Gastroesophageal sphincter (tissue), 3 donors: ENCODE measurements around the gene FBXW8.

ENCODE experiments used
- CTCF ChIP-seq, 4 experiments: fragments of 200-600 bp in 2 of 4; fragments of 450-650 bp in 2 of 4; sonication (generic) in 1 of 4; IDR thresholded peaks; one replicate each; pipeline ENCODE4 v1.5.1; 2017 to 2019; ENCODE audit warnings: antibody characterized with exemption in 4 of 4, mild to moderate bottlenecking in 2 of 4, moderate library complexity in 2 of 4
- EP300 ChIP-seq: sonication (generic); formaldehyde crosslinking; IDR thresholded peaks from one replicate; pipeline ENCODE4 v1.6.1; 2017; ENCODE audit warnings: antibody characterized with exemption, mild to moderate bottlenecking
- POLR2A ChIP-seq, 2 donors: fragments of 450-650 bp; IDR thresholded peaks; one replicate each; pipeline ENCODE4 v1.6.1; 2017; ENCODE audit warnings: antibody characterized with exemption in 2 of 2, mild to moderate bottlenecking in 2 of 2, moderate library complexity in 1 of 2

GRCh38 chr12:116933512-116934246, 22.9 kb downstream of the FBXW8 start:
- TF ChIP-seq POLR2A (IDR thresholded peaks at IDR 0.05): no peak
- TF ChIP-seq CTCF (IDR thresholded peaks at IDR 0.05): no peak
- TF ChIP-seq EP300: no peak
